Activated T-cell treated with anti-CD3 and anti-CD28 coated beads for 48 hours (primary cell): ENCODE measurements around the gene RASGRF1.
"Not testable (repeated sequence)": the region's sequence is repeated elsewhere in the genome, so short reads cannot be mapped to it uniquely, and the experiment has no call there.

Experiments
- DNase-seq: peaks from one replicate; pipeline ENCODE4 v3.0.0-alpha.2; 2020; ENCODE audit warnings: low read depth

The RASGRF1 gene

GRCh38 chr15:79090487-79091203, at the start of gene RASGRF1:
TSS of gene RASGRF1 (minus strand) at chr15:79090780. CDS start at chr15:79090498, 282 bp downstream.
- DNase-seq = no peak

GRCh38 chr15:79136434-79137046, 46.0 kb upstream of the RASGRF1 start:
- DNase-seq = no peak

GRCh38 chr15:79133309-79133708, 42.7 kb upstream of the RASGRF1 start:
- no peak for DNase-seq

- DNase-seq = no peak
Observed at GRCh38 chr15:79132770-79133169, 42.2 kb upstream of the RASGRF1 start.

GRCh38 chr15:79132361-79132760, 41.8 kb upstream of the RASGRF1 start:
- no peak for DNase-seq

GRCh38 chr15:79130535-79131130, 40.1 kb upstream of the RASGRF1 start:
- no peak for DNase-seq

- DNase-seq = no peak
Observed at GRCh38 chr15:79129235-79129634, 38.7 kb upstream of the RASGRF1 start.

GRCh38 chr15:79128556-79128955, 38.0 kb upstream of the RASGRF1 start:
- DNase-seq = no peak

GRCh38 chr15:79124388-79124787, 33.8 kb upstream of the RASGRF1 start:
- no peak for DNase-seq

- no peak for DNase-seq
Observed at GRCh38 chr15:79122991-79123390, 32.4 kb upstream of the RASGRF1 start.

GRCh38 chr15:79122391-79122790, 31.8 kb upstream of the RASGRF1 start:
- no peak for DNase-seq

- no peak for DNase-seq
Observed at GRCh38 chr15:79121571-79121970, 31.0 kb upstream of the RASGRF1 start.

GRCh38 chr15:79117442-79118204, 27.0 kb upstream of the RASGRF1 start:
- no peak for DNase-seq

- DNase-seq = no peak
Observed at GRCh38 chr15:79116771-79117170, 26.2 kb upstream of the RASGRF1 start.

- no peak for DNase-seq
Observed at GRCh38 chr15:79115986-79116665, 25.5 kb upstream of the RASGRF1 start.

GRCh38 chr15:79113831-79114230, 23.3 kb upstream of the RASGRF1 start:
- no peak for DNase-seq

- not testable (repeated sequence) for DNase-seq
Observed at GRCh38 chr15:79111404-79111803, 20.8 kb upstream of the RASGRF1 start.

- no peak for DNase-seq
Observed at GRCh38 chr15:79105141-79105540, 14.6 kb upstream of the RASGRF1 start.

GRCh38 chr15:79102595-79102994, 12.0 kb upstream of the RASGRF1 start:
- no peak for DNase-seq

- DNase-seq = no peak
Observed at GRCh38 chr15:79101866-79102581, 11.4 kb upstream of the RASGRF1 start.

- DNase-seq = no peak
Observed at GRCh38 chr15:79099692-79100091, 9.1 kb upstream of the RASGRF1 start.
